ENCODE measurements around the gene DENND1A.

DENND1A gene

GRCh38 chr9:123812984-123813383 lies 116.9 kb downstream of the DENND1A start:
- DNase-seq: no peak

DNA sequence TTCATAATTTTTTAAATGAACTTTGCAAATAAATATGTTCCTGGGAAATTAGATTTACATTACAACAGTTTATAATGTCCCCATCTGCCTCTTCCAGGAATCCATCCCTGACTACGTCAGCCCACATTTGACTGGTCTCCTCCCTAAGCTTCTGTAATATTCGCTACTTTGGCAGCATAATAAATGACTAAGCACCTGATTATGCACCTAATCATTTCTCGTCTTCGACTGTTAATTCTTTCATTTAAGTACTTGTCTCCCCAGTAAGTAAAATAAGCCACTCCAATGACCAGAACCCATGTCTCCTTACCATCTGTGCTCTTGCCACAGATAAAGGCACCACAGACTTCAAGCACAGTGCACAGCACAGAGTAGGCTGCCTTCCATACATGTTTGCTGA lies 122.7 kb downstream of the DENND1A start:
- peak in 1 of 2 experiments; percentile 30 for DNase-seq

GRCh38 chr9:123806829-123807228 lies 123.1 kb downstream of the DENND1A start:
- DNase-seq: no peak

DNA sequence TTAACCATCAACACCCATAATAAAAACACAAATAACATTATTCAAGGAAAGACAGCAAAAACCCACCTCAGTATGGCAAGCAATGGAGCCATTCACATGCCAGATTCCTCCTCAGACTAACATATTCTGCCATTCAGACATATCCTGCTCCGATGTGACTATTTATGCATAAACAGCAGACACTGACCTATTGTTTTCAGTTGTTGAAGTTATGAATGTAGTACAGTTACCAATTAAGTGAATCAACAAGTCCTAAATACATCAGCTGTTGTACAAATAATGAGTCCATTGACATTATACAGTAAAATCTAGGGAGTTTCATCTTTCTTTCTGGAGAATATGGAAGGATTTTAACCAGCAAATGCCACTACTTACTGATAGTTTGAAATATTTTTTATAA lies 131.7 kb downstream of the DENND1A start:
- DNase-seq: no peak

DNA sequence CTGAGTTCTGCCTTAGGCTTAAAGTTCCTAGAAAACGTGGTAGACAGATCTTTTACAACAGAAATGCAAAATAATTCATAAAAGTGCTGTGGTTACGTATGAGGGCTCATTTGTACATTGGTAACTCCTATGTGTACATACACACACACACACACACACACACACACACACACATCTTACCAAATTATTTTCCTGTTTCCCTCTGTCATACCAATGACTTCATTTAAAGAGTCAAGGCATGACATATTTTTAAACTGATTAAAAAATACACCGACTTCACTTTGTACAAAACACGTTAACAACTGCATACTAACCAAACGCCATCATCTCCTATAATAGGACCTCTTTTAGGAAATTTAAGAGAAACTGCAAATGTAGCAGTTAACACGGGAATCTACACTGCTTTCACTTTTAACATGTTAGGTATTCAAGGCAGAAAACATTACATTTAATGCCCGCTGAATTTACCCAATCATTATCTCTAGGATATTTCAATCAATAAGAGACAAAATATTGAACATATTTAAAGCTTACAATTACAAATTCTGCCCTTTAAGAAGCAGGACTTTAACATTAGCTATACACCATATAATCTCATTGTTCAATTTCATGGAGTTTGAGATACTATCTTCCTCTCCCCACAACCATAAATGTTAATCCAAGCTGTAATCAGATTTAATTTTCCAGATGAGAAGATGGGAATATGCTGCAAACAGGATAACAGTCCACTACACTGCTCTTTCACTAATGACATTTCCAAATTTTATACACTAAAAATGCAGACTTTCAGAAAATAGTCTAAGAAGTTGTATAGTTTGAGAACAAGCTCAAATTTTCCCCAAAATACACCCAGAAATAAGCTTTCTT lies 133.1 kb downstream of the DENND1A start:
- no peak for DNase-seq

DNA sequence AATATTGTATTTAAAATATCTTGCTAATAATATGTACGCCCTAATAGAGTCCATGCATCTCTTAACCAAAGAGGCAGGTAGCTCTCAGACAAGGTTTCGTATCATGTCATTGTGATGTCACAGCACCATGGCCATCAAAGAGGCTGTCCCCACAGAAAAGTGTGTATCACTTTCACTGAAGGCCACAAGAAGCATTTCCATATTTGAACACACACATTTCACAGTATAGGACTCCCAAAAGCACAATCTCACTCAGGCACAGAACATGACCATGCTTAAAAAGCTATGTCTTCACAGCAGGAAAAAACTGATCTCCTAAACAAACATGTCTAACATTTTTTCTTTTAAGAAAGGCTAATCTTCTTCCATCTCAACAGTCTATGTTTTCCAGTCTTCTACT lies 133.8 kb downstream of the DENND1A start:
- DNase-seq: no peak

DNA sequence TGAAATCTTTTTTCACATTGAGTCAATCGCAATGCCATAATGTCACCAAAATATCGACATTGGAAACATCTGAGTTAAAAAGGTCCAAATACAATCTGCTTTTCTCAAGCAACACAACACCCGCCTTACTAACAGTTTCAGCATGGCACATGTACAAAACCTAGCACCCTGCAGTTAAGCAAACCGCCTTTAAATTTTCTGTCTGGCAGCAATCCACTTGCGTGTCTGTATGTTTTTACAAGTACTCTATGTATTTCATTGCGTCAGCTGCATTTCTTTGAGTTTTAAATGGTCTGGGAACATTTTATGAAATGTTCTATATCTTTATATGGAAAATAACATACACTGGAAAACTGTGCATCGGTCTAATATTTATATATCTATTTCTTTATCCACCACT lies 134.6 kb downstream of the DENND1A start:
- DNase-seq: no peak

DNA sequence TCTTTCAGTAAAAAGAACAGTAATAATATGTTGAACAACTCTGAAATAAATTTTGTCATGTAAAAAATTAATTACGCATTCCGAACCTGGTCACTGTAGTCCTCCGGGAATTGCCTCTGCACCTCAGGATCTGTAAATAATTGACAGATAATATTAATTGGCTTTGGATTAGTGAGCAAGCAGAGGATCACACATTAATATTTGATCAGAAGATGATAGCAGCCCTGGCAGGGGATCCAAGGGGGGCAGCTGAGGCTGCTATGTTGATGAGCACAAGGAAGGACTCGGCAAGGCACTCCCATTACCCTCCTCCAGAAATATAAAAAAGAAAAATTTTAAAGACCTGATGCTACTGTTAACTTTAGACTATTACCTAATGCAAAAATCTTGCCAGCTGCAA lies 137.4 kb downstream of the DENND1A start:
- no peak for DNase-seq

DNA sequence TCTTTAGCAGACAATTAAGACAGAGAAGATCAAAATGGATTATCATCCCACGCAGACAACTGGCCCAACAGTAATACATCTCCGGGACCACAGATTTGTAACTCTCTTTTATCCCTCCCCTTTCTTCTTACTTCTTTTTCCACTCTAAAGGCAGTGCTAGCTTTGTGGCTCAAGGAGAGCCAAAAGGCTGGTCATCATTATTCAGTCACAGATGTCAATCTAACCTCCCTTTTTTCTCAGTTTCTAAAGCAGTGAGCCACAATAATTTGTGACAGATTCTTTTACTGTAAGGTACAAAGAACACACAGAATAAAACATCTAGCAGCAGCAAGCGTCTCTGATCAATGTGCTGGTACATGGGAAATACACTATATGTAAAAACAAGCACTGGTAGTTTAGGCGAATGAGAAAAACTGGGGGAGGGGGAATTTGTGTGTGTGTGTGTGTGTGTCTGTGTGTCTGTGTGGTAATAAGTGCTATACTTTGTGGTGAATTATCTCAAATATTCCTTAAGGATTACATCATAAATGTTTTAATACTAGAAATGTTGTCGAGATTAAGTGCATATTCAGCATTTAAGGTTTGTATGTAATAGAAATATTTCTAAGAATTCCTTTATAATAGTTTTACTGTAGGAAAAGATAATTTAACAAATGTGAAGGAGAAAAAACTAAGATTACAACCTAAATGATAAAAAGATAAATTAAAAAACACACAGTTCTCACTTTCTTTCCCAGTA lies 140.2 kb downstream of the DENND1A start:
- DNase-seq: no peak

GRCh38 chr9:123787416-123787815 lies 142.5 kb downstream of the DENND1A start:
- DNase-seq: no peak

GRCh38 chr9:123784518-123784917 lies 145.4 kb downstream of the DENND1A start:
- DNase-seq: no peak

DNA sequence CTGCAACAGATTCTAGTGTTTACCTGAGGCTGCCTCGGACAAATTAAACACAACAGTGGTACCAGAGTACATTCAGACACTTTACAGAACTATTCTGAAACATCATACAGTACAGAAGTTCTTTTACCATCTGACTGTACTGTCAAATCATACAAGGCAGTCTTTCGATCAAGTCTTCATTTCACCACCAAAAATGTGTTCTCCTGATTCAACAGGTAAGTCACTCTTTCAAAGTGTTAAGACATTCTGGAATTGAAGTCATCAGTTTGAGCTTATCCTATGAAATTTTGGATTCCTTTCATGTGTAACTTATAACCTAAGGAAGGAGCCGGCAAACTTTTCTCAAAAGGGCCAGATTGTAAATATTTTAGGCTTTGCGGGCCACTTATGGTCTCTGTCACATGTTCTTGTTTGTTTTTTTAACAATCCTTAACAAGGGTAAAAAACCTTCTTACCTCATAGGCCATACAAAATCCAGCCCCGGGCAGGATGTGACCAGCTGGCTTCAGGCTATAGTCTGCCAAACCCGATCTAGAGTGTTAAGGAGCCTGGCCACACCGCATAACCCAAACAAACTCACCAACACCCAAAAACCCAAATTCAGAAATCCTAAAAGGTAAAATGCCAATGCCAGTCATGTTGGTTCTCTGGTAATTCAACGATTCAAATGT lies 151.6 kb downstream of the DENND1A start:
- peak in 1 of 2 experiments; percentile 20 for DNase-seq

GRCh38 chr9:123776708-123777537 lies 153.0 kb downstream of the DENND1A start:
- DNase-seq: peak in 1 of 2 experiments; percentile 32

DNA sequence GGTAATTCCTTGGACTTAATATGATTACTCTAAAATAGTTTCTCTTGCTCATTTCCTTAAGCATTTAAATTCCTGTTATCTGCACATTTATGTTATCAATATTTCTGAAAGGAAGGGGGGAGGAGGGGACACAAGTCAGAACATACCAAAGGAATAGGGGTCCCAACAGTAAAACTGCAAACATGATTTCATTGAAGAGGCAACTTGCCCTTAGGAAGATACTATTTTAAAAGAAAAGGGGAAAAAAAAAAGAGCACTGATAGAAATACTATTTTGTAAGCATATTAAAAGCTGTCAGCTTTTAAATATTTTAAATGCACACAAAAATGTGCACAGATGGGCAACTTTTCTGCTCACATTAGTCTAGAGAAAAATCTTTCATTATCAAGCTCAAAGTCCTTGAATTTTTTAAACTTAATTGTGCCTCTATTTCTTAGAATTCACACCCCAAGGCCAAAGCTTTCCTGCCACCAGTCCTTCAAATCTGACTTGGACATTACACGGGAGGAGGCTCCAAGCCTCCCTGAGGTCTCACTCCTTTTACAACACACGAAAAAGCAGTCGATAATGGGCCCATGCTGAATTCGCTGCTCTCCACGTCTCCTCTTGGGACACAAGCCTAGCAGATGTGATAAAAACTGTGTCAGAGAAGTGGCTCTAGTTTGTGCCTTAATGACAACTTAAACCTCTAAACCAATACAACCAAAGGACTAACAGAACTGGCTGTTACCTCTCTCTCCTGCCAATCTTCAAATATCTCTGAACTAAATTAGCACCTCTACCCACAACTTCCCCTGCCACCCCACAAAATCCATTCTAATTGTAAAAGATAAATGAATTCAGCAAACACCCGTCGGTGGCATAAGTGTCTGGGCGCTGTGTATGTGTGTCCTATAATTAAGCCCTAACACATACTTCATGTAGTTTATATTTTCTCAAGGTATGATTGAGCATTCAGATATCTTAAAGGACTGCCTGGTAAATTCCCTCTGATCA lies 154.3 kb downstream of the DENND1A start:
- peak in 1 of 2 experiments; percentile 20 for DNase-seq

GRCh38 chr9:123773783-123774182 lies 156.1 kb downstream of the DENND1A start:
- no peak for DNase-seq

DNA sequence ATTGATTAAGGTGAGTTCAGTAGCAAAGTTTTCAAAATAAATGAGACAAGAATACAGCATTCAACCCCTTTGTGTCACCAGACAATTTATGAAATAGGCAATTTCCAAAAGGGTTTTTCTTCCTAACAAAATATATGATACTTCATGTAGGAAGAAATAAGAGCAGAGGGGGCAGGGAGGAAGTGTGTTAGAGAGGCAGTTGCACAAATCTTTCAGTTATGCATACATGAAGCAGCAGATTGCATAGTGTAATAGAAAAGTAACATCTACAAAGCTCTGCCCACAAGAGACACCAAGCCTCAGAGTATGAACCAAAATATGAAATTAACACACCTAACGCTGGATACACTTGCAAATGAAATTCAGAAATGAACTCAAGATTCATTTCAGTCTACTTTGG lies 157.0 kb downstream of the DENND1A start:
- no peak for DNase-seq

DNA sequence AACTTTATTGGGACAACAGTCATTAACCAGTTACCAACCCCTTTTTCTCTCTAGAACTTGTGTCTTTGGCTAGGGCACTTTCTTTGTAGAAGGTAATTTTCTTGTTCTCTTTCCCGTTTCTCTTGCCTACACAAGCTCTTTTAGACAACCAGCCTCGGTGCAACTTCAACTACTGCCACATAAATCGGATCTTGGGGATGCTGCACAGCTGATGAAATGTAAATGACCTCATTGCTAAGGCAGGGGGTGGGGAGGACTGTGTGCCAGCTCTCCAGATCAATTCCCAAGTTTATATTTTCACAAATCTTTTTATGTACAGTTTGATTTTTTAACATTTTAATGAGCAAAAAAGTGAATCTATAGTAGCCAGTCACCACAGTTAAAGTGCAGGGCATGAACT lies 157.6 kb downstream of the DENND1A start:
- DNase-seq: peak in 1 of 2 experiments; percentile 39

DNA sequence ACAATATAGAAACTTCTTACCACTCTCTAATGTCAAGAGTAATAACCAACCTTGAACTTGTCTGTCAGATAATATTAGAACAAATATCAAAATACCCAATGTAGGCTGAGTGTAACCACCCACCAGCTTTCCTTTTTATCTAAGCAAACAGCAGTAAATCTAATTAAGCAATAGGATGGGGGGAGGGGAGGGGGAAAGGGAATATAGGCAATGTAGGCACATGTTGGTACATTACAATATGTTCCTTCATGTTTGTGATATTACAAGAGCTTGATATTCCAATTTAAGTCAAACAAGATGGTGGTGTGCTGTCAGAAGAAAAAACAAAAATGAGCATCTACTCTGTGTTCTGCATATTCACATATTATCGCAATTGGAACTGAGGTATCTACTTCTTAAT lies 158.2 kb downstream of the DENND1A start:
- no peak for DNase-seq

GRCh38 chr9:123769719-123770118 lies 160.2 kb downstream of the DENND1A start:
- DNase-seq: peak; percentile 87 to 93

GRCh38 chr9:123763910-123764588 lies 165.9 kb downstream of the DENND1A start:
- DNase-seq: no peak

Measured in NCI-H446 (cell line).